Brain microvascular endothelial cell (primary cell): Measurements from ENCODE around the gene ADCY7.

Source experiments
- DNase-seq: peaks from one replicate; pipeline ENCODE4 v3.0.0-alpha.2; 2020
- H3K27ac ChIP-seq: fragments of 250-450 bp; sonication (Bioruptor Pico); 2 replicates; pipeline ENCODE4 v1.5.1; 2020; ENCODE audit warnings: mild to moderate bottlenecking, moderate library complexity
- H3K27me3 ChIP-seq: fragments of 250-450 bp; sonication (Bioruptor Pico); replicated peaks from 2 replicates; pipeline ENCODE4 v1.5.1; 2020; ENCODE audit warnings: mild to moderate bottlenecking
- H3K36me3 ChIP-seq: fragments of 250-450 bp; sonication (Bioruptor Pico); replicated peaks from 2 replicates; pipeline ENCODE4 v1.5.1; 2020; ENCODE audit warnings: mild to moderate bottlenecking
- H3K4me3 ChIP-seq: 2 replicates; pipeline ENCODE4 v1.5.1; 2011; ENCODE audit warnings: low read depth, mild to moderate bottlenecking, control low read depth, low read length, moderate library complexity
- in situ Hi-C: cut with HindIII; loops from 2 replicates; pipeline ENCODE4 v1.10.0; 2017; ENCODE audit warnings: low sequenced_read_pairs, low pct_ligation_motif_present
- TF ChIP-seq, protein P1 (sequence below): IDR thresholded peaks from 2 replicates; pipeline ENCODE4 v1.5.1; 2011; ENCODE audit warnings: low read depth, mild to moderate bottlenecking, moderate library complexity, low read length, control low read depth, inconsistent platforms; ENCODE audit errors: missing control alignments

Gene ADCY7

DNA sequence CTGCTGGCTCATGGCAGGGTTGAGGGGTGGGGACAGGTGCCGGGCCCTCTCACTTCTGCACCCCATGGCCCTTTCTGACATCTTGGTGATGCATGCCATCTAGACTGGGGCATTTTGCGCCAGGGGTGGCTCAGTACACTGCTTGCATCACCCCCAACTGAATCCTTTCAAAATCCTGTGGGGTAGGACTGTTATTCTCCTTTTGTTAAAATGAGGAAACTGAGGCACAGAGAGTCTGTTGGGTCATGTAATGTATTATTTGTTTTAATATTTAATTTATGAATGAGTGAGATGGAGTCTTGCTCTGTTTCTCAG is 9.9 kb downstream of the ADCY7 start:
- in situ Hi-C loops, result no loop called here
- Histone ChIP-seq H3K27me3 (no peaks in the 10 kb centered on the region), H3K4me3 (no peak overlapping the region), H3K27ac (no peak overlapping the region), H3K36me3 (no peaks in the 10 kb centered on the region)
- no peak for DNase-seq
- TF ChIP-seq, protein P1, sequence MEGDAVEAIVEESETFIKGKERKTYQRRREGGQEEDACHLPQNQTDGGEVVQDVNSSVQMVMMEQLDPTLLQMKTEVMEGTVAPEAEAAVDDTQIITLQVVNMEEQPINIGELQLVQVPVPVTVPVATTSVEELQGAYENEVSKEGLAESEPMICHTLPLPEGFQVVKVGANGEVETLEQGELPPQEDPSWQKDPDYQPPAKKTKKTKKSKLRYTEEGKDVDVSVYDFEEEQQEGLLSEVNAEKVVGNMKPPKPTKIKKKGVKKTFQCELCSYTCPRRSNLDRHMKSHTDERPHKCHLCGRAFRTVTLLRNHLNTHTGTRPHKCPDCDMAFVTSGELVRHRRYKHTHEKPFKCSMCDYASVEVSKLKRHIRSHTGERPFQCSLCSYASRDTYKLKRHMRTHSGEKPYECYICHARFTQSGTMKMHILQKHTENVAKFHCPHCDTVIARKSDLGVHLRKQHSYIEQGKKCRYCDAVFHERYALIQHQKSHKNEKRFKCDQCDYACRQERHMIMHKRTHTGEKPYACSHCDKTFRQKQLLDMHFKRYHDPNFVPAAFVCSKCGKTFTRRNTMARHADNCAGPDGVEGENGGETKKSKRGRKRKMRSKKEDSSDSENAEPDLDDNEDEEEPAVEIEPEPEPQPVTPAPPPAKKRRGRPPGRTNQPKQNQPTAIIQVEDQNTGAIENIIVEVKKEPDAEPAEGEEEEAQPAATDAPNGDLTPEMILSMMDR, result no peak

DNA sequence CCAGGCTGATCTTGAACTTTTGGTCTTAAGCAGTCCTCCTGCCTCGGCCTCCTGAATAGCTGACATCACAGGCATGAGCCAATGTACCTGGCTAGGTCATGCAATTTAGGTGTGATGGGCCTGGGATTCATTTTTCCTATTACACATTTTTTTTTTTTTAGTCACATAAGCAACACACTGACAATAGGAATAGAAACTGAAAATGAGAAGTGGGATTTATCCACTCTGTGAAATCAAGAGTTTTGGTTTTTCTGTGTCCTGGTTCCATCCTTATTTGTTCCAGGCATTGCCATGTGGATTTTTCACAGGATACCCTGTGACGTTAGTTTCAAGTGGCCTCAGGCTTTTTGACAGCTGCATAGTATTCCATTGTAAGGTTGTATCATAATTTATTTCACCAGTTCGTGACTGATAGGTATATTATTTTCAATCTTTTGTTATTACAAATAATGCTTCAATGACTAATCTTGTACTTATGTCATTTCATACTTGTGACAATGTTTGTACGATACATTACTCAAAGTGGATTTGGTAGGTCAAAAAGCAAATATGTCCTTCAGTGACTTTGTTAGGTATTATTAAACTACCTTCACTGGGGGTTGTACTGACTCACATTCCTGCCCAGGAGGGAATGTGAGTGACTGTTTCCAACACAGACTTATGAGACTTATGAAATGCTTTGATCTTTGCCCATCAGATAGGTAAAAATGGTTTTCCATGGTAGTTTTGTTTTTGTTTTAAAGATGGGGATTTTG is 10.6 kb downstream of the ADCY7 start:
- Histone ChIP-seq H3K27ac (no peak overlapping the region), H3K27me3 (no peaks in the 10 kb centered on the region), H3K4me3 (no peak overlapping the region), H3K36me3 (no peaks in the 10 kb centered on the region)
- DNase-seq, result no peak
- in situ Hi-C loops, result no loop called here
- TF ChIP-seq, protein P1, result no peak

DNA sequence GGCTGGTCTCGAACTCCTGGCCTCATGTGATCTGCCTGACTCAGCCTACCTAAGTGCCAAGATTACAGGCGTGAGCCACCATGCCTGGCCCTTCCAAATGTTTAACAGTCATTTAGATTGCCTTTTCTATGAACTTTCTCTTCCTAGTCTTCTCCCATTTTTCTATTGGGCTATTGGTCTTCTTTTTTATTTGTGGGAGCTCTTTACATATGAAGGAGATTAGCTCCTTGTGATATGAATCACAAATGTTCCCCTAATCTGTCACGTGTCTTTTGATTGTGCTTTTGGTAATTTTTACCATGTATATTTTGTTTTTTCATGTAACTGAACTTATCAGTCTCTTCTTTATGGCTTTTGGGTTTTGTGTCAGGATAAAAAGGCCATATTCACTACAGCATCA is 11.9 kb downstream of the ADCY7 start:
- in situ Hi-C loops, result no loop called here
- Histone ChIP-seq H3K36me3 (no peaks in the 10 kb centered on the region), H3K4me3 (no peak overlapping the region), H3K27ac (no peak overlapping the region), H3K27me3 (no peaks in the 10 kb centered on the region)
- TF ChIP-seq, protein P1, result no peak
- no peak for DNase-seq

DNA sequence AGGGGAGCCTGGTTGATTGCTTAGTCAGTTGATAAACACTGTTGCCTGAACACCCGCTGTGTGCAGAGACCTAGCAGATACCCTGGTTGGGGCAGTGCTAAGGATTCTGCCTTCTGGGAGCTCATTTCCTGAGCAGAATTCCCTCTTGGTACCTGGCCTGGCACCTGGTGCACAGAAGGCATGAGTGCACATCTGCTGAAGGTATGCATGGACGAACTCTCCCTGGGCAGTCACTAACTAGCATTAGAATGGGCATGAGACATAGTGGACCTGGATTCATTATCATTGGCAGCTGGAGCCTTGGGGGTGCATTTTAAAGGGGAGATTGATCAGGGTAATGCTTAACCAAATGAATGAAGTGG is 13.1 kb downstream of the ADCY7 start:
- TF ChIP-seq, protein P1, result no peak
- no peak overlapping the region for H3K4me3 ChIP-seq
- in situ Hi-C loops, result no loop called here
- no peaks in the 10 kb centered on the region for H3K27me3 ChIP-seq
- H3K27ac ChIP-seq, result no peak overlapping the region
- DNase-seq, result no peak
- no peaks in the 10 kb centered on the region for H3K36me3 ChIP-seq

DNA sequence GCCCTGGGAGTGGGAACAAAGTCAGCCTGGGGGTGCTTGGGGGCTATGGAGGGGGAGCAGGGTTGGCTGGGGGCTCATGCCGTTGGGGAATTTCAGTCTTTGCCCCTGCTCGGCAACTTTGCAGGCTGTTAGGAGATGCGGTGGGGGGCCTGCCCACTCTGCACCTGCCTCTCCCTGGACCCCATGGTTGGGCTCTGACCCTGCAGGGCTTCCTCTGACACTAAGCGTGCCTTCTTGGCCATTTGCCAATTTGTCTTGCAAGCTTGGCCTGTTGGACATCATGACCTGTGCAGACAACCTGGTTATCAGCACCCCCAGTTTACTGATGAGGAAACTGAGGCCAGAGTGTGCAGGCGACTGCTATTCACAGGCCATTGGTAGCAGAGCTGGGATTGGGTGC is 14.6 kb downstream of the ADCY7 start:
- Histone ChIP-seq H3K27ac (no peak overlapping the region), H3K36me3 (no peaks in the 10 kb centered on the region), H3K4me3 (no peak overlapping the region), H3K27me3 (no peaks in the 10 kb centered on the region)
- in situ Hi-C loops, result no loop called here
- DNase-seq, result no peak
- TF ChIP-seq, protein P1, result no peak

DNA sequence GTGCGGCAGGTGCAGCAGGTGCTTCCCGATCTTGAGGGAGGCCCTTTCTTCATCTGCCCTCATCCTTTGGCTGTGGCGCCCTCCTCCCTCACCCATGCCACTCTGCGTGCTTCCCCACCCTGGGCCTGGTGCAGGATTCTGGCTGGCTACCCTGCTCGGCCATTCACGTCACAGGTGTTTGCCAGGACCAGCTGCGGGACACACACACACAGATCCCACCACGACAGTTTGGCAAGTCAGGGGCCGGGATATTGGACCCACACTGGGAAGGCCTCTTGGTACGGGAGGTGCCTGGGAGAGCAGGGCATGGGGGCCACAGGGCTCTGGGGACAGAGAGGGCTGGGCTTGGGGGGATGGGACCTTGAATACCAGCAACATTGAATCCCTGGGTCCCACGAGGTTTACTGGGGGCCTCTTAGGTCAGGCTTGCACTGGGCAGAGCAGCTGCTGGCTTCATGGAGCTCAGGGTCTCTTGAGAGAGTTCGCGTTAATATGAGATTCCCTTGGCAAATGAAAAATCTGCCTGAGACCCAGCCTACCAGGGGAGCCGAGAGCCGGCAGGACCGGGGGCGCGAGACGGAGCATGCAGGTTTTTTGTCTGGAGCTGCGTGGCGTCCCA is 15.1 kb downstream of the ADCY7 start:
- in situ Hi-C loops, result no loop called here
- TF ChIP-seq, protein P1, result no peak
- no peak overlapping the region for H3K4me3 ChIP-seq
- DNase-seq, result no peak
- no peak overlapping the region for H3K27ac ChIP-seq
- no peaks in the 10 kb centered on the region for H3K27me3 ChIP-seq
- no peaks in the 10 kb centered on the region for H3K36me3 ChIP-seq
